Measurements from ENCODE around the gene INSYN1.

INSYN1 gene

DNA sequence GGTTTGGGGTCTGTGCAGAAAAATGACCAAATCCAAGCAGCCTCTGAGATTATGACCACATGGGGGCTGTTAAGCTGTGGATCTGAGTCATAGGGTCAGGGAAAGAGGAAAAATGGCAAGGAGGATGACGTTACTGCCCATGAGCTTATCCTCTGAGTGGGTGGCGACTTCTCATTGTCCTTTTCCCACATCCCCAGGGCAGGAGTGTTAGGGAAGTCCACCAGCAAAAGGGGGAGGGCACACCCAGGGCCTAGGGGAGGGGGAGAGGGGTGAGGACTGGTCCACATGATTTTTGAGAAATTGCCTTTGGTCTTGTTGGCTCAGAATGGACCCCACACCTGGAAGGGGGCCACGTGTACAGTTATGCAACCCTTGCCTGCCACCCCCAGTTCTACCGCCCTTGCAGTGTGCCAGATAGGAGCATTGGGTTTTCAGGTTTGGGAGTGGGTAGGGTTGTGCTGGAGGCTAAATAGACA, 66.3 kb downstream of the INSYN1 start:
- DNase-seq (ENCODE audit: low read depth), result no peak

DNA sequence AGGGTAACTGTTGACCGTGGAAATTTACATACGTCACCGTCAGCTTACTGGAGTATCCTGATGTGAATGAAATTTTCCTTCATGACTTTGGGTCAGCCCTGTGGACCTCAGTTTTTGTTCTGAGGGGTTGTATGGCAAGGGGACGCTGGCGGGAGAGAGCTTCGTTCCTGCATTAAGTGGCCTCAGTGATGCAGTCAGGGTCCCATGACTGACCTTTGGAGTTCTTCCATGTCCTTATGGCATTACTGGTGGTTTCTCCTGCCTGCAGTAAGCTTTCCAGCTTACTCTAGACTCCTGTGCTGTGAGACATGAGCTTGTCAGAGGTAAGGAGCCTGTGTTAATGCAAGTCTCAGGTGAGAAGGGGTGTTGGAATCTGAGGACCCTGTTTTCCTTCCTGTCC, 67.2 kb downstream of the INSYN1 start:
- no peak for DNase-seq (ENCODE audit: low read depth)

Data from stimulated activated CD8-positive, alpha-beta memory T cell treated with anti-CD3 and anti-CD28 coated beads, Interleukin-15, amount 100 ng/mL, for 24 hours (primary cell).